Natural killer cell treated with Interleukin-12 subunit alpha and Interleukin-12 subunit beta and Interleukin-15 and Interleukin-18, amount 100 ng/mL, for 72 hours (primary cell): Measurements from ENCODE around the gene MFSD2A. TPM values are rescaled to one million over a fixed set of nuclear protein-coding genes. Genes with fewer than 3 reads are reported as not detected.
"Not testable (repeated sequence)": the region's sequence is repeated elsewhere in the genome, so short reads cannot be mapped to it uniquely, and the experiment has no call there.

Experiments used
- ATAC-seq, 2 donors: fragments of 150-1000 bp; cut with Tn5 transposase in 1 of 2; sonication (Bioruptor Pico), chemical (Tn5 transposase) in 1 of 2; 2 replicates each; pipeline ENCODE4 v1.10.0; 2021
- DNase-seq: peaks from one replicate; pipeline ENCODE4 v3.0.0; 2022; ENCODE audit warnings: low spot score
- H3K27ac Mint-ChIP-seq, 2 donors: 1 replicate in 1 of 2; 2 replicates in 1 of 2; pipeline ENCODE4 v1.8.0; 2022; ENCODE audit warnings: mixed read lengths in 2 of 2, mild to moderate bottlenecking in 1 of 2, moderate library complexity in 1 of 2
- H3K27me3 Mint-ChIP-seq, 2 donors: 1 replicate in 1 of 2; 2 replicates in 1 of 2; pipeline ENCODE4 v1.8.0; 2022; ENCODE audit warnings: mixed read lengths in 2 of 2
- H3K36me3 Mint-ChIP-seq: one replicate; pipeline ENCODE4 v1.8.0; 2022; ENCODE audit warnings: mixed read lengths
- H3K4me1 Mint-ChIP-seq, 2 donors: 1 replicate in 1 of 2; 2 replicates in 1 of 2; pipeline ENCODE4 v1.8.0; 2022; ENCODE audit warnings: low read depth in 2 of 2, mixed read lengths in 2 of 2, mild to moderate bottlenecking in 1 of 2
- H3K4me3 Mint-ChIP-seq: one replicate; pipeline ENCODE4 v1.8.0; 2022; ENCODE audit warnings: mixed read lengths
- H3K9me3 Mint-ChIP-seq: 2 replicates; pipeline ENCODE4 v1.8.0; 2022; ENCODE audit warnings: mixed read lengths
- total RNA-seq, 2 donors: library from RNA; stranded (reverse); gene quantifications; one replicate each; pipeline ENCODE4 v1.2.3, GENCODE V29; 2022

The MFSD2A gene
- total RNA-seq, 2 donors from 2014 or later: 41.4 to 62.7 TPM

DNA sequence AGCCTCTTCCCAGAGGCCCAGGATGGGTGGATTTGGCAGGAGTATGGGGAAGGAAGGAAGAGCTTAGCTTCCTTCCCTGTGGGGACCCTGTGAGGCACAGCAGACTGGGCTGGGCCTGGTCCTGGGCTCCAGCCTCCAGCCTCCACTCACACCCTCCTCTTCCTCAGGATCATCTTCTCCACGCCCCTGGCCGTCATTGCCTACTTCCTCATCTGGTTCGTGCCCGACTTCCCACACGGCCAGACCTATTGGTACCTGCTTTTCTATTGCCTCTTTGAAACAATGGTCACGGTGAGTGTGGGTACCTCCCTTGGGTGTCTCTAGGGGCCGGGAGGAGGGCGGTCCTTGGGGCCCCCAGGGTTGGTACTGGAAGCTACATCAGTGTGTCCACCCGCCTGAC, 10.1 kb downstream of the MFSD2A start:
- Mint-ChIP-seq H3K9me3 (no peaks in the 10 kb centered on the region), H3K36me3 (peaks cover 5% of the 10 kb centered on the region), H3K4me3 (no peak overlapping the region), H3K27ac (no peak overlapping the region), H3K27me3 (no peaks in the 10 kb centered on the region), H3K4me1 (peaks cover 0 to 24% of the 10 kb centered on the region in 2 donors)
- DNase-seq: no peak
- no peak for ATAC-seq

DNA sequence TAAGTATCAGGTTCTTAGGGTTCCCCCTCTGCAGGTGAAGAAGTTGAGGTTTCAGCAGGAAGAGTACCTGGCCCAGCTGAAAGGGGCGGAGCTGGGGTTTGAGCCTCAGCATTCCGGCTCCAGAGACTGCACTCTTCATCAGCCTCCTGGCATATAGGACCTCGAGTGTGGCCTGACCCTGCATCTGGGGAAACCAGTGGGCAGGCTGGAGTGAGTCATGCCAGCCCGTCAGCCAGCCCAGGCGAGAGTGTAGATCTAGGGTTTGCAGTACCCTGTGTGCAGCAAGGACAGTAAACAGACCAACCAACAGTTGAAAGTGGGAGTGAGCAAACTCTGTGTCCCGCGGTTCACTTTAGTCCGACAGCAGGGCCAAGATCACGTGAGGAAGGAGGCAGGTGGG, 14.1 kb downstream of the MFSD2A start:
- Mint-ChIP-seq H3K9me3 (no peaks in the 10 kb centered on the region), H3K4me3 (no peak overlapping the region), H3K4me1 (peaks cover 6 to 24% of the 10 kb centered on the region in 2 donors), H3K36me3 (no peaks in the 10 kb centered on the region), H3K27ac (no peak overlapping the region), H3K27me3 (no peaks in the 10 kb centered on the region)
- ATAC-seq (no peak), DNase-seq (no peak)

GRCh38 chr1:39969531-39970270, 14.8 kb downstream of the MFSD2A start:
- no peaks in the 10 kb centered on the region for H3K36me3 Mint-ChIP-seq
- no peak for DNase-seq
- H3K27ac Mint-ChIP-seq: no peak overlapping the region
- H3K4me3 Mint-ChIP-seq: no peak overlapping the region
- no peaks in the 10 kb centered on the region for H3K27me3 Mint-ChIP-seq
- H3K4me1 Mint-ChIP-seq: peaks cover 6 to 21% of the 10 kb centered on the region in 2 donors
- H3K9me3 Mint-ChIP-seq: no peaks in the 10 kb centered on the region
- ATAC-seq: no peak

DNA sequence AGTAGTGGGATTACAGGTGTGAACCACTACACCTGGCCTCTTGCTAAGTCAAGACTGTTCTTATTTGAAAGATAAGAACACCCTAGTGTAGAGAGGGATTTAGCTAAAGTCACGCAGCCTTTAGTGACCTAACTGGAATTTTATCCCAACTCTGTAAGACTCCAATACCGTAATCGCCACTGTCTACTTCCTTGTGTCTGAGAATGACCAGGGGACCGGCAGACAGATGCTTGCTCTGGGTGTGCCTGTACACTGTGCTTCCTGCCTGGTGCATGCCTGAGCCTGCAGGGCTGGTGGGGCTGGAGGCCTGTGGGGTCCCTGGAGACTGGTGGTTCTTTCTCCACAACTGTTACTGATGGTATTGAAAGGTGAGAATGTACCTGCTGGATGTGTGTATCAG, 15.3 kb downstream of the MFSD2A start:
- ATAC-seq: no peak
- peaks cover 6 to 21% of the 10 kb centered on the region in 2 donors for H3K4me1 Mint-ChIP-seq
- no peak overlapping the region for H3K4me3 Mint-ChIP-seq
- DNase-seq: no peak
- H3K9me3 Mint-ChIP-seq: no peaks in the 10 kb centered on the region
- no peak overlapping the region for H3K27ac Mint-ChIP-seq
- no peaks in the 10 kb centered on the region for H3K27me3 Mint-ChIP-seq
- no peaks in the 10 kb centered on the region for H3K36me3 Mint-ChIP-seq

DNA sequence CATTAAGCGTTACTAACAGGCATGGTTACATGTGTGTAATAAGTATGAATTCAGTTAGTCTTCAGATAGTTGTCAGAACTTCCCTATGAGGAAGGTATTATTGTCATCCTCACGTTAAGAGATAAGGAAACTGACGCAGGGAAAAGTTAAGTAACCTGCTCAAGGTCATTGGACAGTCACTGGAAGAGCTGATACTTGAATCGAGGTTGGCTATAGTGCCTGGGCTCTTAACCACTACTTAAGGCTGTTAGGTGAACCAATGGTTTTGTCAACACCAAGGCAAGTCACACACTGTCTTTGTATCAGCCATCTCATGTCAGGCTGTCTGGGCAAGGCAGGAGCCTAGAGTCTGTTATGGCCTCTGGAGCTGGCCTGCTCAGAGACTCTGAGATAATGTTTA, 16.2 kb downstream of the MFSD2A start:
- Mint-ChIP-seq H3K36me3 (no peaks in the 10 kb centered on the region), H3K27ac (no peak overlapping the region), H3K9me3 (no peaks in the 10 kb centered on the region), H3K4me3 (no peak overlapping the region), H3K4me1 (peaks cover 6 to 15% of the 10 kb centered on the region in 2 donors), H3K27me3 (no peaks in the 10 kb centered on the region)
- ATAC-seq (no peak), DNase-seq (no peak)

GRCh38 chr1:39973503-39974135, 18.7 kb downstream of the MFSD2A start:
- no peaks in the 10 kb centered on the region for H3K27me3 Mint-ChIP-seq
- H3K4me1 Mint-ChIP-seq: peaks cover 5 to 6% of the 10 kb centered on the region in 2 donors
- DNase-seq (peak; percentile 68), ATAC-seq (peak; percentile 69 to 76)
- H3K27ac Mint-ChIP-seq: no peak overlapping the region
- H3K4me3 Mint-ChIP-seq: no peak overlapping the region
- H3K9me3 Mint-ChIP-seq: no peaks in the 10 kb centered on the region
- no peaks in the 10 kb centered on the region for H3K36me3 Mint-ChIP-seq

DNA sequence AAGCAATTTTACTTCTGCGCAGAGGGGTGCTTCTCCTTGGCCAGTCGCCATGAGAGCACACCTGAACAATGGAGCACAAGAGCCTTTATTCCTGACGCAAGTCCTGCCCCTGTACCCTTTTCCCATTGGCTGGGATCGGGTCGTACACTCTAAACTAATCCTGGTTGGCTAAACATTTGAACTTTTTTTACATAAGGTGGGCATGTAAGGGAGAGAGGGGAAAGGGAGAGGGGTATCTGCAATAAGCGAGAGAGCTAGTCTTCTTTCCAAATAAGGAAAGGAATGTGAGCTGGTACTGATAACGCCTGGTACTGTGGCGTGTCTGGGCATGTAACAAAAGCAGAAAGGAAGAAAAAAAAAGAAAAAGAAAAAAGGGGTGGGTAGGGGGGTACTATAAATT, 21.8 kb downstream of the MFSD2A start:
- no peaks in the 10 kb centered on the region for H3K36me3 Mint-ChIP-seq
- H3K4me3 Mint-ChIP-seq: no peak overlapping the region
- DNase-seq (no peak), ATAC-seq (no peak)
- H3K4me1 Mint-ChIP-seq: peaks cover 5 to 6% of the 10 kb centered on the region in 2 donors
- H3K27ac Mint-ChIP-seq: no peak overlapping the region
- no peaks in the 10 kb centered on the region for H3K9me3 Mint-ChIP-seq
- no peaks in the 10 kb centered on the region for H3K27me3 Mint-ChIP-seq

- peaks cover 5 to 6% of the 10 kb centered on the region in 2 donors for H3K4me1 Mint-ChIP-seq
- no peak for DNase-seq
- no peaks in the 10 kb centered on the region for H3K9me3 Mint-ChIP-seq
- no peak for ATAC-seq
- no peaks in the 10 kb centered on the region for H3K36me3 Mint-ChIP-seq
- H3K27me3 Mint-ChIP-seq: no peaks in the 10 kb centered on the region
- H3K27ac Mint-ChIP-seq: no peak overlapping the region
- no peak overlapping the region for H3K4me3 Mint-ChIP-seq
Measured at GRCh38 chr1:39977202-39977601, 22.3 kb downstream of the MFSD2A start.

DNA sequence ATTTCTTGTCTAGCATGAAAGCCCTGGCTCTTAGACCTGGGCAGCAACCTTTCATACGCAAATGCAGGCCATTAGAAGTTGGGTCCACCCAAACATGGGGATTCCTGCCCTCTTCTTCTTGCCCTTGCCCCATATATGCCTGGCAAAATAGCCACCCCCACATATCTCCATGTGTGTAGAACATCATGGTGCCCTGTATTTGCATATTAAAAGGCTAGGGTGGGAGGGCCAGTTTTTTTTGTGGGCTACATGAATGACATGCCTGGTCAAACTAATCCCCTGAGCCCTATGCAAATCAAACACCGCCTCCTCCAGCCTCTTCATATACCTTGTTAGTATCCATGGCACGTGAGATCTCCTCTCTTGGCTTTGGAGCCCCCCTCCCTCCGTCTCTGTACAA, 24.7 kb downstream of the MFSD2A start:
- ATAC-seq: no peak
- no peaks in the 10 kb centered on the region for H3K9me3 Mint-ChIP-seq

GRCh38 chr1:39980555-39981313, 25.8 kb downstream of the MFSD2A start:
- H3K4me3 Mint-ChIP-seq: no peak overlapping the region
- no peaks in the 10 kb centered on the region for H3K4me1 Mint-ChIP-seq
- H3K36me3 Mint-ChIP-seq: no peaks in the 10 kb centered on the region
- peak overlapping the region in 1 of 2 donors; percentile 9 for H3K27ac Mint-ChIP-seq
- no peaks in the 10 kb centered on the region for H3K27me3 Mint-ChIP-seq
- DNase-seq (no peak), ATAC-seq (no peak)
- no peaks in the 10 kb centered on the region for H3K9me3 Mint-ChIP-seq

More for the DNA sequence above, 24.7 kb downstream of the MFSD2A start:
- Mint-ChIP-seq H3K36me3 (no peaks in the 10 kb centered on the region), H3K4me1 (no peaks in the 10 kb centered on the region), H3K27ac (no peak overlapping the region), H3K27me3 (no peaks in the 10 kb centered on the region), H3K4me3 (no peak overlapping the region)
- no peak for DNase-seq

DNA sequence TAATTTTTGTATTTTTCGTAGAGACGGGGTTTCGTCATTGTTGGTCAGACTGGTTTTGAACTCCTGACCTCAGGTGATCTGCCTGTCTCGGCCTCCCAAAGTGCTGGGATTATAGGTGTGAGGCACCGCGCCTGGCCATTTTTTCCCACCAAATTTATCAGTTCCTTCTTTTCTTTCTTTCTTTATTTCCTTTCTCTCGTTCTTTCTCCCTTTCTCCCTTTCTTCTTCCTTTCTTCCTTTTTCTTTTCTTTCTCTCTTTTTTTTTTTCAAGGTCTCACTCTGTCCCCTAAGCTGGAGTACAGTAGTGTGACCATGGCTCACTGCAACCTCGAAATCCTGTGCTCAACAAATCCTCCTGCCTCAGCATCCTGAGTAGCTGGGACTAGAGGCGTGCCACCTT, 26.4 kb downstream of the MFSD2A start:
- Mint-ChIP-seq H3K27ac (no peak overlapping the region), H3K36me3 (no peaks in the 10 kb centered on the region), H3K4me3 (no peak overlapping the region), H3K27me3 (no peaks in the 10 kb centered on the region), H3K9me3 (no peaks in the 10 kb centered on the region), H3K4me1 (no peaks in the 10 kb centered on the region)
- ATAC-seq (no peak), DNase-seq (no peak)

- H3K9me3 Mint-ChIP-seq: no peaks in the 10 kb centered on the region
- H3K36me3 Mint-ChIP-seq: no peaks in the 10 kb centered on the region
- H3K27ac Mint-ChIP-seq: no peak overlapping the region
- no peak for ATAC-seq
- H3K27me3 Mint-ChIP-seq: no peaks in the 10 kb centered on the region
- H3K4me1 Mint-ChIP-seq: no peaks in the 10 kb centered on the region
- H3K4me3 Mint-ChIP-seq: no peak overlapping the region
- no peak for DNase-seq
Measured at GRCh38 chr1:39981945-39982344, 27.0 kb downstream of the MFSD2A start.

DNA sequence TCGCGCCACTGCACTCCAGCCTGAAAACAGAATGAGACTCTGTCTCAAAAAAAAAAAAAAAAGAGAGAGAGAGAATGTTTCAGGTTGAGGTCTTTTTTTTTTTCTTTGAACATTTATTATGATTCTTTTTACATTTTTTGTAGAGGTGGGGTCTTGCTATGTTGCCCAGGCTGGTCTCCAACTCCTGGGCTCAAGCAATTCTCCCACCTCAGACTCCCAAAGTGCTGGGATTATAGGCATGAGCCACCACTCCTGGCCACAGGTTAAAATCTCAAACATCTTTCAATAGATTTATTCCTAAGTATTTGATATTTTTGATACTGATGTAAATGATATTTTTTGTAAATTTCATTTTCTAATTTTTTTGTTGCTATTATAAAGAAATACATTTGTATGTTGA, 29.5 kb downstream of the MFSD2A start:
- H3K27me3 Mint-ChIP-seq, H3K4me1 Mint-ChIP-seq, DNase-seq, H3K9me3 Mint-ChIP-seq, ATAC-seq, H3K4me3 Mint-ChIP-seq, H3K27ac Mint-ChIP-seq, H3K36me3 Mint-ChIP-seq: not testable (repeated sequence)

DNA sequence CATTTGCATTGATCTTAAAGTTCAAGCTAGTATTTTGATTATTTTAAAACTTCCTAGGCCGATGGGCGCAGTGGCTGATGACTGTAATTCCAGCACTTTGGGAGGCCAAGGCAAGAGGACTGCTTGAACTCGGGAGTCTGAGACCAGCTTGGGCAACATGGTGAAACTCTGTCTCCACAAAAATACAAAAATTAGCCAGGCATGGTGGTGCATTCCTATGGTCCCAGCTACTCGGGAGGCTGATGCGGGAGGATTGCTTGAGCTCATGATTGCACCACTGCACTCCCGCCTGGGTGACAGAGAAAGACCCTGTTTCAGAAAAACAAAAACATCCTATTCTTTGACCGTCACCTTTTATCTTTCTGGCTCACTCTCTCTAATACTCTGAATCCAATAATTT, 30.0 kb downstream of the MFSD2A start:
- ATAC-seq: no peak

More for the DNA sequence above, 30.0 kb downstream of the MFSD2A start:
- no peaks in the 10 kb centered on the region for H3K4me1 Mint-ChIP-seq
- H3K27me3 Mint-ChIP-seq: no peaks in the 10 kb centered on the region
- DNase-seq: no peak
- no peaks in the 10 kb centered on the region for H3K9me3 Mint-ChIP-seq
- no peak overlapping the region for H3K27ac Mint-ChIP-seq
- no peaks in the 10 kb centered on the region for H3K36me3 Mint-ChIP-seq
- H3K4me3 Mint-ChIP-seq: no peak overlapping the region
